ENCODE measurements around the gene LSM2.

LSM2 gene

GRCh38 chr6:31780507-31781243 lies 26.1 kb downstream of the LSM2 start:
- no peak overlapping the region for H2AFZ ChIP-seq (ENCODE audit: low read depth, low read length)
- H3K79me2 ChIP-seq (ENCODE audit: insufficient read depth, low read length), result no peaks in the 10 kb centered on the region
- no peak overlapping the region for H3K27ac ChIP-seq (ENCODE audit: low read length)
- no peak for TF ChIP-seq CTCF (IDR thresholded peaks at IDR 0.05; ENCODE audit: borderline replicate concordance, extremely low read depth, low read length, poor library complexity, severe bottlenecking)
- no peak for TF ChIP-seq EZH2 (IDR thresholded peaks at IDR 0.05; ENCODE audit: borderline replicate concordance, low read depth, low read length, severe bottlenecking)
- DNase-seq (no peak), ATAC-seq (ENCODE audit: insufficient read depth, low read depth) (no peak)
- H3K4me3 ChIP-seq (ENCODE audit: low read depth in 1 of 2, low read length in 2 of 2), result no peak overlapping the region
- H3K27me3 ChIP-seq (ENCODE audit: insufficient read depth, low read length, poor library complexity), result no peaks in the 10 kb centered on the region
- H3K36me3 ChIP-seq (ENCODE audit: insufficient read depth, low read length), result peaks cover 81% of the 10 kb centered on the region
- H3K4me1 ChIP-seq (ENCODE audit: insufficient read depth, low read length), result no peaks in the 10 kb centered on the region
- peaks cover 8% of the 10 kb centered on the region for H4K20me1 ChIP-seq (ENCODE audit: insufficient read depth, low read length)
- H3K9me3 ChIP-seq (ENCODE audit: insufficient read depth, low read length, severe bottlenecking), result no peaks in the 10 kb centered on the region
- no peak overlapping the region for H3K4me2 ChIP-seq (ENCODE audit: insufficient read depth, low read length)
- no peak overlapping the region for H3K9ac ChIP-seq (ENCODE audit: low read depth, low read length)

- Histone ChIP-seq H2AFZ (ENCODE audit: low read depth, low read length) (no peak overlapping the region), H3K79me2 (ENCODE audit: insufficient read depth, low read length) (no peaks in the 10 kb centered on the region), H3K27ac (ENCODE audit: low read length) (no peak overlapping the region), H3K36me3 (ENCODE audit: insufficient read depth, low read length) (peaks cover 74% of the 10 kb centered on the region), H3K4me3 (ENCODE audit: low read depth in 1 of 2, low read length in 2 of 2) (no peak overlapping the region), H3K27me3 (ENCODE audit: insufficient read depth, low read length, poor library complexity) (no peaks in the 10 kb centered on the region), H3K9ac (ENCODE audit: low read depth, low read length) (no peak overlapping the region), H3K9me3 (ENCODE audit: insufficient read depth, low read length, severe bottlenecking) (no peaks in the 10 kb centered on the region), H3K4me1 (ENCODE audit: insufficient read depth, low read length) (no peaks in the 10 kb centered on the region), H3K4me2 (ENCODE audit: insufficient read depth, low read length) (no peak overlapping the region), H4K20me1 (ENCODE audit: insufficient read depth, low read length) (peaks cover 8% of the 10 kb centered on the region)
- TF ChIP-seq CTCF (IDR thresholded peaks at IDR 0.05; ENCODE audit: borderline replicate concordance, extremely low read depth, low read length, poor library complexity, severe bottlenecking) (no peak), EZH2 (IDR thresholded peaks at IDR 0.05; ENCODE audit: borderline replicate concordance, low read depth, low read length, severe bottlenecking) (no peak)
- DNase-seq (no peak), ATAC-seq (ENCODE audit: insufficient read depth, low read depth) (no peak)
Measured at GRCh38 chr6:31779908-31780307, 26.9 kb downstream of the LSM2 start.

GRCh38 chr6:31778999-31779885 lies 27.5 kb downstream of the LSM2 start:
- DNase-seq, result no peak
- H3K36me3 ChIP-seq (ENCODE audit: insufficient read depth, low read length), result peaks cover 67% of the 10 kb centered on the region
- H3K27me3 ChIP-seq (ENCODE audit: insufficient read depth, low read length, poor library complexity), result no peaks in the 10 kb centered on the region
- no peak overlapping the region for H3K27ac ChIP-seq (ENCODE audit: low read length)
- H3K9ac ChIP-seq (ENCODE audit: low read depth, low read length), result no peak overlapping the region
- peaks cover 8% of the 10 kb centered on the region for H4K20me1 ChIP-seq (ENCODE audit: insufficient read depth, low read length)
- H2AFZ ChIP-seq (ENCODE audit: low read depth, low read length), result no peak overlapping the region
- no peak overlapping the region for H3K4me2 ChIP-seq (ENCODE audit: insufficient read depth, low read length)
- no peak for ATAC-seq (ENCODE audit: insufficient read depth, low read depth)
- H3K4me1 ChIP-seq (ENCODE audit: insufficient read depth, low read length), result no peaks in the 10 kb centered on the region
- no peaks in the 10 kb centered on the region for H3K79me2 ChIP-seq (ENCODE audit: insufficient read depth, low read length)
- TF ChIP-seq CTCF (IDR thresholded peaks at IDR 0.05; ENCODE audit: borderline replicate concordance, extremely low read depth, low read length, poor library complexity, severe bottlenecking), result no peak
- TF ChIP-seq EZH2 (IDR thresholded peaks at IDR 0.05; ENCODE audit: borderline replicate concordance, low read depth, low read length, severe bottlenecking), result no peak
- no peak overlapping the region for H3K4me3 ChIP-seq (ENCODE audit: low read depth in 1 of 2, low read length in 2 of 2)
- no peaks in the 10 kb centered on the region for H3K9me3 ChIP-seq (ENCODE audit: insufficient read depth, low read length, severe bottlenecking)

Measured in DND-41 (cell line).